Caco-2 (cell line): ENCODE data around the gene EHD4. TPM values are rescaled to one million over a fixed set of nuclear protein-coding genes. Genes with fewer than 3 reads are reported as not detected.

ENCODE experiments used
- BruUV-seq: library from RNA; stranded (reverse); fragments of 400-500 nt; replicated peaks from 2 replicates; lab custom pipeline; 2021; lab: Mats Ljungman, UMichigan
- CTCF ChIA-PET: fragments of 300-600 bp; sonication (Branson Sonifier 250); formaldehyde crosslinking; loops from one replicate; lab custom pipeline; 2022; ENCODE audit warnings: antibody characterized with exemption; lab: Charles Lee
- POLR2A ChIA-PET: fragments of 300-600 bp; sonication (Branson Sonifier 250); formaldehyde crosslinking; loops from one replicate; lab custom pipeline; 2022; ENCODE audit warnings: antibody characterized with exemption; lab: Charles Lee
- DNase-seq, 2 experiments: peaks; one replicate each; pipeline versions ENCODE4 v3.0.0 to v3.0.0-alpha.2; 2020 to 2022
- H3K27me3 ChIP-seq: replicated peaks from 2 replicates; pipeline ENCODE4 v1.6.0; 2011; ENCODE audit warnings: low read length; ENCODE audit not compliant: control insufficient read depth, insufficient read depth
- H3K36me3 ChIP-seq: 2 replicates; pipeline ENCODE4 v1.5.1; 2011; ENCODE audit warnings: low read length; ENCODE audit not compliant: control insufficient read depth, insufficient read depth
- H3K4me1 ChIP-seq: fragments of 250-450 bp; sonication (Bioruptor Pico); 2 replicates; pipeline ENCODE4 v1.5.1; 2020; ENCODE audit warnings: mild to moderate bottlenecking
- H3K4me3 ChIP-seq: 2 replicates; pipeline ENCODE4 v1.5.1; 2011; ENCODE audit warnings: low read depth, mild to moderate bottlenecking, control low read depth, low read length
- H3K9me3 ChIP-seq: fragments of 250-450 bp; sonication (Bioruptor Pico); 2 replicates; pipeline ENCODE4 v1.5.1; 2020; ENCODE audit warnings: mild to moderate bottlenecking, moderate library complexity
- H3K27ac Mint-ChIP-seq: one replicate; pipeline ENCODE4 v1.8.0; 2022; ENCODE audit warnings: mixed read lengths; ENCODE audit not compliant: unreplicated experiment
- H3K27me3 Mint-ChIP-seq: one replicate; pipeline ENCODE4 v1.8.0; 2022; ENCODE audit warnings: mixed read lengths; ENCODE audit not compliant: insufficient read depth, unreplicated experiment
- H3K36me3 Mint-ChIP-seq: one replicate; pipeline ENCODE4 v1.8.0; 2022; ENCODE audit warnings: mild to moderate bottlenecking, mixed read lengths; ENCODE audit not compliant: insufficient read depth, unreplicated experiment
- H3K4me1 Mint-ChIP-seq: one replicate; pipeline ENCODE4 v1.8.0; 2022; ENCODE audit warnings: low read depth, mixed read lengths; ENCODE audit not compliant: unreplicated experiment
- H3K4me3 Mint-ChIP-seq: one replicate; pipeline ENCODE4 v1.8.0; 2022; ENCODE audit warnings: mild to moderate bottlenecking, moderate library complexity, mixed read lengths; ENCODE audit not compliant: unreplicated experiment
- H3K9me3 Mint-ChIP-seq: one replicate; pipeline ENCODE4 v1.8.0; 2022; ENCODE audit warnings: mixed read lengths; ENCODE audit not compliant: unreplicated experiment
- CTCF ChIP-seq, 2 experiments: fragments of 200-600 bp in 1 of 2; IDR thresholded peaks; 1 replicate in 1 of 2; 2 replicates in 1 of 2; pipeline versions ENCODE4 v1.5.1 to v1.8.0; 2011 to 2022; ENCODE audit warnings: antibody characterized with exemption in 1 of 2, control low read depth in 1 of 2, inconsistent platforms in 1 of 2, low read depth in 1 of 2, low read length in 1 of 2, mild to moderate bottlenecking in 1 of 2, moderate library complexity in 1 of 2; ENCODE audit not compliant: insufficient read depth in 1 of 2, severe bottlenecking in 1 of 2, unreplicated experiment in 1 of 2
- intact Hi-C: fragments of 100-400 bp; cut with micrococcal nuclease; formaldehyde crosslinking; loops from one replicate; pipeline ENCODE4 v1.10.0; 2022; ENCODE audit not compliant: unreplicated experiment
- total RNA-seq: library from RNA; stranded (reverse); gene quantifications from 2 replicates; pipeline ENCODE4 v1.2.3, GENCODE V29; 2022

EHD4 gene
- total RNA-seq, 1 experiment from 2014 or later: 31.6 TPM

- no peaks in the 10 kb centered on the region for H3K9me3 ChIP-seq
- CTCF ChIA-PET: interaction anchor here (0.8 to 2.1 kb wide), 2 partner anchors 43 to 59 kb away, joined by 3 to 12 read pairs; partner anchors contain the start of gene EHD4
- peaks cover 61% of the 10 kb centered on the region for H3K4me1 ChIP-seq
- H3K27me3 ChIP-seq: no peaks in the 10 kb centered on the region
- H3K4me3 ChIP-seq: no peak overlapping the region
- peak; percentile 53 to 61 for DNase-seq
- no peaks in the 10 kb centered on the region for H3K9me3 Mint-ChIP-seq
- no TSS peak for BruUV-seq
- peaks cover 62% of the 10 kb centered on the region for H3K4me1 Mint-ChIP-seq
- intact Hi-C loops: loop anchor here (2.0 kb wide), 1 partner anchor 26 kb away; no protein-coding TSS in a partner anchor
- H3K27ac Mint-ChIP-seq: no peak overlapping the region
- H3K36me3 Mint-ChIP-seq: peaks cover 52% of the 10 kb centered on the region
- POLR2A ChIA-PET: no interaction called here
- no peaks in the 10 kb centered on the region for H3K27me3 Mint-ChIP-seq
- no peak overlapping the region for H3K4me3 Mint-ChIP-seq
- TF ChIP-seq CTCF (IDR thresholded peaks at IDR 0.05; ENCODE audit: insufficient read depth in 1 of 2, low read depth in 1 of 2, low read length in 1 of 2, severe bottlenecking in 1 of 2, unreplicated experiment in 1 of 2): peak in 1 of 2 experiments; percentile 12
- no peaks in the 10 kb centered on the region for H3K36me3 ChIP-seq
Observed at GRCh38 chr15:41930221-41930866, 42.0 kb downstream of the EHD4 start.

GRCh38 chr15:41928637-41929620, 43.4 kb downstream of the EHD4 start:
- Histone ChIP-seq H3K4me1 (peaks cover 65% of the 10 kb centered on the region), H3K4me3 (no peak overlapping the region)

More at GRCh38 chr15:41928637-41929620, 43.4 kb downstream of the EHD4 start:
- H3K27me3 Mint-ChIP-seq: no peaks in the 10 kb centered on the region
- POLR2A ChIA-PET: interaction anchor here (0.9 to 1.1 kb wide), 3 partner anchors 15 to 345 kb away, joined by 3 to 4 read pairs (median 4); partner anchors contain the start of genes EHD4, GANC and TMEM87A
- DNase-seq: no peak
- H3K4me3 Mint-ChIP-seq: no peak overlapping the region
- intact Hi-C loops: loop anchor here (5.0 kb wide), 2 partner anchors 43 to 128 kb away; partner anchors contain the start of gene EHD4
- H3K36me3 Mint-ChIP-seq: peaks cover 55% of the 10 kb centered on the region
- Histone ChIP-seq H3K27me3 (no peaks in the 10 kb centered on the region), H3K9me3 (no peaks in the 10 kb centered on the region), H3K36me3 (no peaks in the 10 kb centered on the region; the same call in 1 of the 2 replicates)
- no peak for TF ChIP-seq CTCF (IDR thresholded peaks at IDR 0.05; ENCODE audit: insufficient read depth in 1 of 2, low read depth in 1 of 2, low read length in 1 of 2, severe bottlenecking in 1 of 2, unreplicated experiment in 1 of 2)
- CTCF ChIA-PET: interaction anchor here (0.6 to 1.6 kb wide), 5 partner anchors 15 to 1168 kb away, joined by 3 to 15 read pairs (median 3); partner anchors contain the start of gene EHD4
- BruUV-seq: no TSS peak
- H3K27ac Mint-ChIP-seq: peak overlapping the region; percentile 76
- no peaks in the 10 kb centered on the region for H3K9me3 Mint-ChIP-seq
- H3K4me1 Mint-ChIP-seq: peaks cover 49% of the 10 kb centered on the region
